ENCODE measurements around the gene ISL2. TPM values are rescaled to one million over a fixed set of nuclear protein-coding genes. Genes with fewer than 3 reads are reported as not detected.

ISL2 gene
- total and polyA plus RNA-seq, 4 donors: 0.03 to 0.14 TPM; not detected in 2

- DNase-seq (ENCODE audit: low spot score): no peak
- Histone ChIP-seq H3K27me3 (ENCODE audit: control insufficient read depth in 4 of 4, insufficient read depth in 4 of 4, low read length in 3 of 4) (peaks cover 0 to 51% (median 28%) of the 10 kb centered on the region in 4 donors), H3K36me3 (ENCODE audit: control insufficient read depth in 4 of 4, insufficient read depth in 3 of 4, low read depth in 1 of 4, low read length in 3 of 4) (no peaks in the 10 kb centered on the region), H3K4me1 (ENCODE audit: control insufficient read depth in 4 of 4, insufficient read depth in 4 of 4, low read length in 3 of 4) (peaks cover 12 to 53% (median 30%) of the 10 kb centered on the region in 4 donors), H3K4me3 (ENCODE audit: low read depth in 1 of 3, low read length in 3 of 3) (peak overlapping the region in 1 of 3 donors; percentile 41), H3K9ac (ENCODE audit: low read depth in 1 of 2, low read length in 2 of 2) (no peak overlapping the region), H3K27ac (ENCODE audit: low read depth in 1 of 2, low read length in 2 of 2) (no peak overlapping the region), H3K9me3 (ENCODE audit: control insufficient read depth in 4 of 4, low read length in 3 of 4) (peaks cover 0 to 10% (median 1%) of the 10 kb centered on the region in 4 donors)
- TF ChIP-seq EGR1 (IDR thresholded peaks at IDR 0.05; ENCODE audit: low read depth in 2 of 2) (no peak), ZBTB33 (IDR thresholded peaks at IDR 0.05) (no peak)
- 12% methylated on average over 35 of the region's 35 CpGs for WGBS
Measured at GRCh38 chr15:76340803-76341365, 4.3 kb downstream of the ISL2 start.

- Histone ChIP-seq H3K4me1 (ENCODE audit: control insufficient read depth in 4 of 4, insufficient read depth in 4 of 4, low read length in 3 of 4) (peaks cover 12 to 57% (median 36%) of the 10 kb centered on the region in 4 donors), H3K36me3 (ENCODE audit: control insufficient read depth in 4 of 4, insufficient read depth in 3 of 4, low read depth in 1 of 4, low read length in 3 of 4) (no peaks in the 10 kb centered on the region), H3K9ac (ENCODE audit: low read depth in 1 of 2, low read length in 2 of 2) (no peak overlapping the region), H3K9me3 (ENCODE audit: control insufficient read depth in 4 of 4, low read length in 3 of 4) (peaks cover 0 to 10% (median 1%) of the 10 kb centered on the region in 4 donors), H3K27ac (ENCODE audit: low read depth in 1 of 2, low read length in 2 of 2) (no peak overlapping the region), H3K27me3 (ENCODE audit: control insufficient read depth in 4 of 4, insufficient read depth in 4 of 4, low read length in 3 of 4) (peaks cover 0 to 50% (median 28%) of the 10 kb centered on the region in 4 donors), H3K4me3 (ENCODE audit: low read depth in 1 of 3, low read length in 3 of 3) (peak overlapping the region in 1 of 3 donors; percentile 7)
- 16% methylated on average over 42 of the region's 42 CpGs for WGBS
- DNase-seq (ENCODE audit: low spot score): no peak
- TF ChIP-seq, protein P1, sequence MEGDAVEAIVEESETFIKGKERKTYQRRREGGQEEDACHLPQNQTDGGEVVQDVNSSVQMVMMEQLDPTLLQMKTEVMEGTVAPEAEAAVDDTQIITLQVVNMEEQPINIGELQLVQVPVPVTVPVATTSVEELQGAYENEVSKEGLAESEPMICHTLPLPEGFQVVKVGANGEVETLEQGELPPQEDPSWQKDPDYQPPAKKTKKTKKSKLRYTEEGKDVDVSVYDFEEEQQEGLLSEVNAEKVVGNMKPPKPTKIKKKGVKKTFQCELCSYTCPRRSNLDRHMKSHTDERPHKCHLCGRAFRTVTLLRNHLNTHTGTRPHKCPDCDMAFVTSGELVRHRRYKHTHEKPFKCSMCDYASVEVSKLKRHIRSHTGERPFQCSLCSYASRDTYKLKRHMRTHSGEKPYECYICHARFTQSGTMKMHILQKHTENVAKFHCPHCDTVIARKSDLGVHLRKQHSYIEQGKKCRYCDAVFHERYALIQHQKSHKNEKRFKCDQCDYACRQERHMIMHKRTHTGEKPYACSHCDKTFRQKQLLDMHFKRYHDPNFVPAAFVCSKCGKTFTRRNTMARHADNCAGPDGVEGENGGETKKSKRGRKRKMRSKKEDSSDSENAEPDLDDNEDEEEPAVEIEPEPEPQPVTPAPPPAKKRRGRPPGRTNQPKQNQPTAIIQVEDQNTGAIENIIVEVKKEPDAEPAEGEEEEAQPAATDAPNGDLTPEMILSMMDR (IDR thresholded peaks at IDR 0.05; ENCODE audit: low read depth, low read length, missing input control): no peak
- TF ChIP-seq HNF4G (IDR thresholded peaks at IDR 0.05): no peak
- TF ChIP-seq EGR1 (IDR thresholded peaks at IDR 0.05; ENCODE audit: low read depth in 2 of 2): no peak
- no peak for TF ChIP-seq YY1 (IDR thresholded peaks at IDR 0.05)
- TF ChIP-seq JUND (IDR thresholded peaks at IDR 0.05): no peak
Measured at GRCh38 chr15:76341366-76342057, 4.9 kb downstream of the ISL2 start.

DNA sequence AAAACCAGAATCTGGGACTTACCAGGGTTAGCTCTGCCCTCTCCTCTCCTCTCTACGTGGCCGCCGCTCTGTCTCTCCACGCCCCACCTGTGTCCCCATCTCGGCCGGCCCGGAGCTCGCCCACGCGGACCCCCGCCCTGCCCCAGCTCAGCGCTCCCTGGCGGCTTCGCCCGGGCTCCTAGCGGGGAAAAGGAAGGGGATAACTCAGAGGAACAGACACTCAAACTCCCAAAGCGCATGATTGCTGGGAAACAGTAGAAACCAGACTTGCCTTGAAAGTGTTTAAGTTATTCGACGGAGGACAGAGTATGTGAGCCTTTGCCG is 5.4 kb downstream of the ISL2 start:
- no peak for DNase-seq (ENCODE audit: low spot score)
- Histone ChIP-seq H3K9ac (ENCODE audit: low read depth in 1 of 2, low read length in 2 of 2) (no peak overlapping the region), H3K9me3 (ENCODE audit: control insufficient read depth in 4 of 4, low read length in 3 of 4) (peaks cover 0 to 10% (median 1%) of the 10 kb centered on the region in 4 donors), H3K27me3 (ENCODE audit: control insufficient read depth in 4 of 4, insufficient read depth in 4 of 4, low read length in 3 of 4) (peaks cover 0 to 45% (median 28%) of the 10 kb centered on the region in 4 donors), H3K4me3 (ENCODE audit: low read depth in 1 of 3, low read length in 3 of 3) (no peak overlapping the region), H3K36me3 (ENCODE audit: control insufficient read depth in 4 of 4, insufficient read depth in 3 of 4, low read depth in 1 of 4, low read length in 3 of 4) (no peaks in the 10 kb centered on the region), H3K27ac (ENCODE audit: low read depth in 1 of 2, low read length in 2 of 2) (no peak overlapping the region), H3K4me1 (ENCODE audit: control insufficient read depth in 4 of 4, insufficient read depth in 4 of 4, low read length in 3 of 4) (peaks cover 17 to 57% (median 39%) of the 10 kb centered on the region in 4 donors)
- WGBS: 17% methylated on average over 20 of the region's 20 CpGs
- no peak for TF ChIP-seq REST (IDR thresholded peaks at IDR 0.05)
- TF ChIP-seq ZBTB33 (IDR thresholded peaks at IDR 0.05): no peak
- TF ChIP-seq RXRA (IDR thresholded peaks at IDR 0.05): no peak
- TF ChIP-seq FOXA2 (IDR thresholded peaks at IDR 0.05): no peak
- no peak for TF ChIP-seq HNF4G (IDR thresholded peaks at IDR 0.05)
- TF ChIP-seq FOXA1 (IDR thresholded peaks at IDR 0.05): no peak
- no peak for TF ChIP-seq EGR1 (IDR thresholded peaks at IDR 0.05; ENCODE audit: low read depth in 2 of 2)
